A549 (cell line): Measurements from ENCODE around the gene RABGEF1. TPM values are rescaled to one million over a fixed set of nuclear protein-coding genes. Genes with fewer than 3 reads are reported as not detected.

Experiments used
- ATAC-seq, 2 experiments: fragments of 200-7000 bp in 1 of 2; fragments of >200 bp in 1 of 2; cut with Nextera tagmentation in 1 of 2; cut with Tn5 transposase in 1 of 2; 3 replicates each; pipeline versions ENCODE4 v1.8.0 to v1.9.1; 2018 to 2020; ENCODE audit warnings: mild to moderate bottlenecking in 1 of 2, moderate library complexity in 1 of 2
- CTCF ChIA-PET: fragments of 300-600 bp; sonication (Branson Sonifier 250); formaldehyde crosslinking; extraction: SDS; loops from one replicate; lab custom pipeline; 2021; ENCODE audit warnings: antibody characterized with exemption, inconsistent platforms; lab: Yijun Ruan, JAX
- POLR2A ChIA-PET: fragments of 350-600 bp; formaldehyde crosslinking; extraction: SDS; loops from one replicate; lab custom pipeline; 2021; ENCODE audit warnings: antibody characterized with exemption, inconsistent platforms; lab: Yijun Ruan, JAX
- DNase-seq, 2 experiments: peaks; one replicate each; pipeline versions ENCODE4 v3.0.0 to v3.0.0-alpha.2; 2011 to 2016; ENCODE audit warnings: low read depth in 1 of 2, low spot score in 1 of 2
- FAIRE-seq: peaks from 2 replicates; lab custom pipeline; 2011; peaks lifted over from hg19 to GRCh38; lab: Jason Lieb, UNC
- H3K27ac ChIP-seq, 2 experiments: fragments of >200 bp; sonication (Bioruptor Twin); formaldehyde crosslinking; 3 replicates each; pipeline ENCODE4 v1.5.1; 2016 to 2017
- H3K4me1 ChIP-seq: fragments of >200 bp; sonication (Bioruptor Twin); formaldehyde crosslinking; 3 replicates; pipeline ENCODE4 v1.6.1; 2016
- H3K4me2 ChIP-seq: fragments of >200 bp; sonication (Bioruptor Twin); formaldehyde crosslinking; 3 replicates; pipeline ENCODE4 v1.6.1; 2016
- H3K4me3 ChIP-seq: fragments of >200 bp; sonication (Bioruptor Twin); formaldehyde crosslinking; 3 replicates; pipeline ENCODE4 v1.5.1; 2016
- H3K9me3 ChIP-seq: fragments of >200 bp; sonication (Bioruptor Twin); formaldehyde crosslinking; 3 replicates; pipeline ENCODE4 v1.6.1; 2016
- ATOH8 ChIP-seq: fragments of 250-450 bp; sonication (Bioruptor Pico); IDR thresholded peaks from 2 replicates; pipeline ENCODE4 v1.5.0; 2020; ENCODE audit warnings: low read depth, mild to moderate bottlenecking, moderate library complexity
- CBX2 ChIP-seq: fragments of 200-600 bp; sonication (generic); IDR thresholded peaks from 2 replicates; pipeline ENCODE4 v1.6.1; 2016; ENCODE audit warnings: low read depth, mild to moderate bottlenecking, borderline replicate concordance
- CHD4 ChIP-seq: fragments of 200-600 bp; sonication (generic); IDR thresholded peaks from 2 replicates; pipeline ENCODE4 v1.6.1; 2016; ENCODE audit warnings: antibody characterized with exemption, mild to moderate bottlenecking, borderline replicate concordance
- EHMT2 ChIP-seq: fragments of 200-600 bp; sonication (generic); IDR thresholded peaks from 2 replicates; pipeline ENCODE4 v1.6.1; 2016; ENCODE audit warnings: antibody characterized with exemption, low read depth, mild to moderate bottlenecking, moderate library complexity
- ESRRA ChIP-seq: fragments of 150-350 bp; IDR thresholded peaks from 2 replicates; pipeline ENCODE4 v1.6.1; 2014; ENCODE audit warnings: mild to moderate bottlenecking, low read length, borderline replicate concordance
- FOSL2 ChIP-seq, 2 experiments: fragments of 450-650 bp in 1 of 2; fragments of >200 bp in 1 of 2; sonication (Bioruptor Twin) in 1 of 2; formaldehyde crosslinking; IDR thresholded peaks; 2 replicates each; pipeline versions ENCODE4 v1.5.0 to v1.6.1; 2016 to 2020; ENCODE audit warnings: mild to moderate bottlenecking in 1 of 2, moderate library complexity in 1 of 2
- GATA3 ChIP-seq: IDR thresholded peaks from 2 replicates; pipeline ENCODE4 v1.6.1; 2012; ENCODE audit warnings: borderline replicate concordance
- HDAC2 ChIP-seq: fragments of 200-600 bp; sonication (generic); IDR thresholded peaks from 2 replicates; pipeline ENCODE4 v1.6.1; 2016
- HEYL ChIP-seq: fragments of 250-450 bp; sonication (Bioruptor Pico); IDR thresholded peaks from 2 replicates; pipeline ENCODE4 v1.8.0; 2021; ENCODE audit warnings: mild to moderate bottlenecking, moderate library complexity
- JUN ChIP-seq, 2 experiments: fragments of >200 bp; sonication (Bioruptor Twin); formaldehyde crosslinking; IDR thresholded peaks; 2 replicates in 1 of 2; 3 replicates in 1 of 2; pipeline ENCODE4 v1.6.1; 2016 to 2017
- KDM1A ChIP-seq: fragments of 200-600 bp; sonication (generic); IDR thresholded peaks from 2 replicates; pipeline ENCODE4 v1.6.1; 2016; ENCODE audit warnings: low read depth, mild to moderate bottlenecking
- KDM5A ChIP-seq: fragments of 200-600 bp; sonication (generic); IDR thresholded peaks from 2 replicates; pipeline ENCODE4 v1.6.1; 2016; ENCODE audit warnings: antibody characterized with exemption, mild to moderate bottlenecking
- MAZ ChIP-seq: fragments of 150-350 bp; IDR thresholded peaks from 2 replicates; pipeline ENCODE4 v1.6.1; 2014; ENCODE audit warnings: antibody characterized with exemption, low read depth, low read length, borderline replicate concordance
- MYC ChIP-seq: IDR thresholded peaks from 2 replicates; pipeline ENCODE4 v1.6.1; 2012; ENCODE audit warnings: mild to moderate bottlenecking, inconsistent platforms, low read length, improper control_type of control experiment, borderline replicate concordance
- NR3C1 ChIP-seq: fragments of >200 bp; sonication (Bioruptor Twin); formaldehyde crosslinking; IDR thresholded peaks from 3 replicates; pipeline ENCODE4 v1.6.1; 2017
- PBX3 ChIP-seq: IDR thresholded peaks from 2 replicates; pipeline ENCODE4 v1.6.1; 2012
- PHF8 ChIP-seq: fragments of 200-600 bp; sonication (generic); IDR thresholded peaks from 2 replicates; pipeline ENCODE4 v1.6.1; 2016; ENCODE audit warnings: low read depth, mild to moderate bottlenecking, antibody characterized with exemption, moderate library complexity, borderline replicate concordance
- RAD21 ChIP-seq, 2 experiments: fragments of >200 bp in 1 of 2; sonication (Bioruptor Twin) in 1 of 2; formaldehyde crosslinking in 1 of 2; IDR thresholded peaks in 1 of 2; conservative IDR thresholded peaks in 1 of 2; 2 replicates in 1 of 2; 3 replicates in 1 of 2; pipeline ENCODE4 v1.6.1; 2012 to 2018; ENCODE audit warnings: inconsistent platforms in 1 of 2
- RCOR1 ChIP-seq: fragments of 150-350 bp; IDR thresholded peaks from 2 replicates; pipeline ENCODE4 v1.6.1; 2014; ENCODE audit warnings: antibody characterized with exemption, low read length, low read depth
- TFCP2L1 ChIP-seq: fragments of 250-450 bp; sonication (Bioruptor Pico); IDR thresholded peaks from 2 replicates; pipeline ENCODE4 v1.5.0; 2021; ENCODE audit warnings: mild to moderate bottlenecking
- ZC3H11A ChIP-seq: fragments of 450-650 bp; IDR thresholded peaks from 2 replicates; pipeline ENCODE4 v1.6.1; 2014; ENCODE audit warnings: antibody characterized with exemption, mild to moderate bottlenecking
- ZNF302 ChIP-seq: fragments of 250-450 bp; sonication (Bioruptor Pico); IDR thresholded peaks from 2 replicates; pipeline ENCODE4 v1.9.0; 2021; ENCODE audit warnings: inconsistent platforms, mild to moderate bottlenecking, moderate library complexity
- ZSCAN20 ChIP-seq: fragments of 250-450 bp; sonication (Bioruptor Pico); IDR thresholded peaks from 2 replicates; pipeline ENCODE4 v1.8.0; 2022; ENCODE audit warnings: mild to moderate bottlenecking, moderate library complexity
- WGBS: methylation state at CpG from one replicate; pipeline ENCODE4 v1.1.6; 2017; ENCODE audit errors: missing lambda C conversion rate; 5-methylcytosine and 5-hydroxymethylcytosine counted together
- polyA plus RNA-seq, 4 experiments: library from polyadenylated mRNA; depleted of rRNA in 3 of 4; stranded (reverse); fragments of >200 nt; fragmentation: RNase III in 1 of 4; extraction: RNeasy Plus Mini Kit Qiagen cat#74134 plus additional on column Dnase treatment in 1 of 4; gene quantifications; 2 replicates in 3 of 4; 3 replicates in 1 of 4; pipeline ENCODE4 v1.2.3, GENCODE V29; 2011 to 2017
- TF ChIP-seq, protein P1 (sequence below): fragments of 250-450 bp; sonication (Bioruptor Pico); IDR thresholded peaks from 2 replicates; pipeline ENCODE4 v1.5.0; 2021; ENCODE audit warnings: mild to moderate bottlenecking, moderate library complexity, borderline replicate concordance
- TF ChIP-seq, protein P2 (sequence below): fragments of >200 bp; sonication (Bioruptor Twin); formaldehyde crosslinking; IDR thresholded peaks from 3 replicates; pipeline ENCODE4 v1.6.1; 2016
- TF ChIP-seq, protein P3 (sequence below): IDR thresholded peaks from 2 replicates; pipeline ENCODE4 v1.6.1; 2012; ENCODE audit warnings: low read depth, borderline replicate concordance

RABGEF1 gene
- polyA plus RNA-seq, 2 of the 4 experiments (the other 2 are of a cell fraction) = 16.2 to 22.6 TPM

- no peak for FAIRE-seq
- H3K27ac ChIP-seq = no peak overlapping the region
- POLR2A ChIA-PET = interaction anchor here (2.5 kb wide), 1 partner anchor 15 kb away, joined by 9 read pairs; no protein-coding TSS in a partner anchor
- TF ChIP-seq RAD21 (conservative IDR thresholded peaks at IDR 0.05 in 1 of 2, IDR thresholded peaks at IDR 0.05 in 1 of 2) (no peak), FOSL2 (IDR thresholded peaks at IDR 0.05) (no peak), FOSL2 (CRISPR knock-in tag; IDR thresholded peaks at IDR 0.05) (no peak), JUN (IDR thresholded peaks at IDR 0.05) (no peak), MYC (no peak), ZC3H11A (no peak), ESRRA (no peak), HEYL (no peak), PHF8 (no peak), PBX3 (no peak), KDM5A (no peak), KDM1A (no peak), NR3C1 (no peak), CBX2 (no peak)
- TF ChIP-seq, protein P1, sequence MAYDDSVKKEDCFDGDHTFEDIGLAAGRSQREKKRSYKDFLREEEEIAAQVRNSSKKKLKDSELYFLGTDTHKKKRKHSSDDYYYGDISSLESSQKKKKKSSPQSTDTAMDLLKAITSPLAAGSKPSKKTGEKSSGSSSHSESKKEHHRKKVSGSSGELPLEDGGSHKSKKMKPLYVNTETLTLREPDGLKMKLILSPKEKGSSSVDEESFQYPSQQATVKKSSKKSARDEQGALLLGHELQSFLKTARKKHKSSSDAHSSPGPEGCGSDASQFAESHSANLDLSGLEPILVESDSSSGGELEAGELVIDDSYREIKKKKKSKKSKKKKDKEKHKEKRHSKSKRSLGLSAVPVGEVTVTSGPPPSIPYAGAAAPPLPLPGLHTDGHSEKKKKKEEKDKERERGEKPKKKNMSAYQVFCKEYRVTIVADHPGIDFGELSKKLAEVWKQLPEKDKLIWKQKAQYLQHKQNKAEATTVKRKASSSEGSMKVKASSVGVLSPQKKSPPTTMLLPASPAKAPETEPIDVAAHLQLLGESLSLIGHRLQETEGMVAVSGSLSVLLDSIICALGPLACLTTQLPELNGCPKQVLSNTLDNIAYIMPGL (CRISPR knock-in tag) = no peak
- TF ChIP-seq, protein P2, sequence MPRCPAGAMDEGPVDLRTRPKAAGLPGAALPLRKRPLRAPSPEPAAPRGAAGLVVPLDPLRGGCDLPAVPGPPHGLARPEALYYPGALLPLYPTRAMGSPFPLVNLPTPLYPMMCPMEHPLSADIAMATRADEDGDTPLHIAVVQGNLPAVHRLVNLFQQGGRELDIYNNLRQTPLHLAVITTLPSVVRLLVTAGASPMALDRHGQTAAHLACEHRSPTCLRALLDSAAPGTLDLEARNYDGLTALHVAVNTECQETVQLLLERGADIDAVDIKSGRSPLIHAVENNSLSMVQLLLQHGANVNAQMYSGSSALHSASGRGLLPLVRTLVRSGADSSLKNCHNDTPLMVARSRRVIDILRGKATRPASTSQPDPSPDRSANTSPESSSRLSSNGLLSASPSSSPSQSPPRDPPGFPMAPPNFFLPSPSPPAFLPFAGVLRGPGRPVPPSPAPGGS = no peak
- CTCF ChIA-PET = no interaction called here
- H3K9me3 ChIP-seq = no peaks in the 10 kb centered on the region
- no peak overlapping the region for H3K4me2 ChIP-seq
- 86% methylated on average over 1 of the region's 1 CpG for WGBS
- DNase-seq = no peak
- ATAC-seq = no peak
- no peak overlapping the region for H3K4me3 ChIP-seq
- H3K4me1 ChIP-seq = 0 out of 3 replicates have a peak, but pooled peaks cover 3% of the 10 kb centered on the region
Measured at GRCh38 chr7:66859339-66859738, 118.8 kb downstream of the RABGEF1 start.

DNA sequence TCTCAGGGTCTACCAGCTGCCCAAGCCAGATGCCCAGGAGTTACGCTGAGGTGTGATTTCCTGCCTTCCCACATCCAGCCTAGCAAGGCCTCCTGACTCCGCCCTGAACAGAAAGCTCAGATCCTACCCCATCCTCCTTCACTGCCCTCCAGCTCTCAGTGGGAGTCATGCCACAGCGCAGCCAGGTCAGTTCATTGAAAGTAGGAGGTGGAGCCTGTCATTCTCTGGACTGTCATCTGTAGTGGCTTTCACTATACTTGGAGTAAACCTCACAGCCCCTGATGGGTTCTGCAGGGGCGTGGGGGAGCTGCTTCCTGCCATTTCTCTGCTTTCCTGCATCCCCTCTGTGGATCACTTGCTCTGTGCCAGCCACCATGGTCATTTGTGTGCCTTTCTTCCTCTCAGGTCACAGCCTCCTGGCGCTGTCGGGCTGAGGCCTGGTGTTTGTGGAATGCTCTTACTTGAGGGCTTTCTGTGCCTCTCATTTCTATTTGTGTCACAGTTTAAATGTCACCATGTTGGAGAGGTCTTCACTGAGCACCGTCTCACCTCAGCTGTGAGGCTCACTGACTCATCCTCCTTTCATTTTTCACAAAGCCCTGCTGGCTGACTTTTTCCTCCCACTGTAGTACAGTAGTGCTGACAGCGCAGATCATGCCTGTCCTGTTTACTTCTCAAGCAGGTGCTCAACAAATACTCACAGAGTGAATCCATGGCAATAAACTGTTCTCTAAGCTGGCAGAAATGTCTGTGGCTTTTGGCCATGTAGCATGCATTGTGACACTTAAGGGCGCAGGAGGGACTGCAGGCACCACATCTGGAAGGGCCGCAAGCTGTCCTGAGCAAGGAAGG, 119.5 kb downstream of the RABGEF1 start:
- H3K27ac ChIP-seq = no peak overlapping the region
- no peak for ATAC-seq
- H3K9me3 ChIP-seq = no peaks in the 10 kb centered on the region
- H3K4me1 ChIP-seq = 0 out of 3 replicates have a peak, but pooled peaks cover 2% of the 10 kb centered on the region
- no peak for DNase-seq
- POLR2A ChIA-PET = interaction anchor here (2.5 kb wide), 1 partner anchor 15 kb away, joined by 9 read pairs; no protein-coding TSS in a partner anchor
- no peak overlapping the region for H3K4me2 ChIP-seq
- FAIRE-seq = no peak
- no peak overlapping the region for H3K4me3 ChIP-seq
- WGBS = 78% methylated on average over 8 of the region's 10 CpGs
- CTCF ChIA-PET = no interaction called here
- TF ChIP-seq, protein P3, sequence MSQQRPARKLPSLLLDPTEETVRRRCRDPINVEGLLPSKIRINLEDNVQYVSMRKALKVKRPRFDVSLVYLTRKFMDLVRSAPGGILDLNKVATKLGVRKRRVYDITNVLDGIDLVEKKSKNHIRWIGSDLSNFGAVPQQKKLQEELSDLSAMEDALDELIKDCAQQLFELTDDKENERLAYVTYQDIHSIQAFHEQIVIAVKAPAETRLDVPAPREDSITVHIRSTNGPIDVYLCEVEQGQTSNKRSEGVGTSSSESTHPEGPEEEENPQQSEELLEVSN = no peak
- no peak for TF ChIP-seq MAZ
- no peak for TF ChIP-seq CHD4
- TF ChIP-seq ZNF302 (CRISPR knock-in tag) = no peak
- no peak for TF ChIP-seq ATOH8 (CRISPR knock-in tag)
- no peak for TF ChIP-seq HDAC2
- no peak for TF ChIP-seq EHMT2
- TF ChIP-seq RCOR1 = no peak
- no peak for TF ChIP-seq TFCP2L1 (CRISPR knock-in tag)
- no peak for TF ChIP-seq GATA3
- no peak for TF ChIP-seq ZSCAN20 (CRISPR knock-in tag)
